HUES6 (cell line): Measurements from ENCODE around the gene BCL10.

ENCODE experiments used
- H3K27ac ChIP-seq: 2 replicates; pipeline ENCODE4 v1.7.0; 2013; ENCODE audit warnings: low read depth, mild to moderate bottlenecking, low read length, inconsistent platforms
- H3K27me3 ChIP-seq: 2 replicates; pipeline ENCODE4 v1.6.1; 2013; ENCODE audit warnings: low read length; ENCODE audit not compliant: control insufficient read depth, insufficient read depth
- H3K36me3 ChIP-seq: 2 replicates; pipeline ENCODE4 v1.6.1; 2013; ENCODE audit warnings: low read length; ENCODE audit not compliant: control insufficient read depth, insufficient read depth
- H3K4me1 ChIP-seq: 2 replicates; pipeline ENCODE4 v1.6.1; 2013; ENCODE audit warnings: low read length; ENCODE audit not compliant: control insufficient read depth, insufficient read depth
- H3K4me3 ChIP-seq: 2 replicates; pipeline ENCODE4 v1.5.1; 2013; ENCODE audit warnings: low read depth, low read length
- H3K9ac ChIP-seq: one replicate; pipeline ENCODE4 v1.6.1; 2013; ENCODE audit warnings: mild to moderate bottlenecking, low read length
- H3K9me3 ChIP-seq: 2 replicates; pipeline ENCODE4 v1.6.1; 2013; ENCODE audit warnings: low read depth, low read length; ENCODE audit not compliant: control insufficient read depth, insufficient read depth

The BCL10 gene

GRCh38 chr1:85220756-85221201 lies 55.7 kb downstream of the BCL10 start:
- Histone ChIP-seq H3K27me3 (no peaks in the 10 kb centered on the region), H3K27ac (no peak overlapping the region), H3K9me3 (no peaks in the 10 kb centered on the region), H3K4me1 (peaks cover 19% of the 10 kb centered on the region; the same call in 1 of the 2 replicates), H3K36me3 (no peaks in the 10 kb centered on the region), H3K9ac (no peak overlapping the region), H3K4me3 (no peak overlapping the region)

- no peaks in the 10 kb centered on the region for H3K27me3 ChIP-seq
- no peak overlapping the region for H3K27ac ChIP-seq
- H3K9ac ChIP-seq: no peak overlapping the region
- H3K9me3 ChIP-seq: no peaks in the 10 kb centered on the region
- H3K4me3 ChIP-seq: no peak overlapping the region
- H3K36me3 ChIP-seq: no peaks in the 10 kb centered on the region
- peaks cover 12% of the 10 kb centered on the region; the same call in 1 of the 2 replicates for H3K4me1 ChIP-seq
These were observed 56.4 kb downstream of the BCL10 start for GRCh38 chr1:85219853-85220610.

GRCh38 chr1:85216697-85217096 lies 59.7 kb downstream of the BCL10 start:
- Histone ChIP-seq H3K27ac (no peak overlapping the region), H3K36me3 (no peaks in the 10 kb centered on the region), H3K27me3 (no peaks in the 10 kb centered on the region), H3K9ac (no peak overlapping the region), H3K4me3 (no peak overlapping the region), H3K4me1 (peaks cover 7% of the 10 kb centered on the region; the same call in 1 of the 2 replicates), H3K9me3 (no peaks in the 10 kb centered on the region)
